GM19099 (cell line): ENCODE results near the gene LTBP3.

ENCODE experiments used
- POLR2A ChIP-seq: IDR thresholded peaks from 3 replicates; pipeline ENCODE4 v1.6.1; 2011; ENCODE audit warnings: low read depth; ENCODE audit not compliant: insufficient read length; ENCODE audit errors: extremely low read depth

LTBP3 gene

DNA sequence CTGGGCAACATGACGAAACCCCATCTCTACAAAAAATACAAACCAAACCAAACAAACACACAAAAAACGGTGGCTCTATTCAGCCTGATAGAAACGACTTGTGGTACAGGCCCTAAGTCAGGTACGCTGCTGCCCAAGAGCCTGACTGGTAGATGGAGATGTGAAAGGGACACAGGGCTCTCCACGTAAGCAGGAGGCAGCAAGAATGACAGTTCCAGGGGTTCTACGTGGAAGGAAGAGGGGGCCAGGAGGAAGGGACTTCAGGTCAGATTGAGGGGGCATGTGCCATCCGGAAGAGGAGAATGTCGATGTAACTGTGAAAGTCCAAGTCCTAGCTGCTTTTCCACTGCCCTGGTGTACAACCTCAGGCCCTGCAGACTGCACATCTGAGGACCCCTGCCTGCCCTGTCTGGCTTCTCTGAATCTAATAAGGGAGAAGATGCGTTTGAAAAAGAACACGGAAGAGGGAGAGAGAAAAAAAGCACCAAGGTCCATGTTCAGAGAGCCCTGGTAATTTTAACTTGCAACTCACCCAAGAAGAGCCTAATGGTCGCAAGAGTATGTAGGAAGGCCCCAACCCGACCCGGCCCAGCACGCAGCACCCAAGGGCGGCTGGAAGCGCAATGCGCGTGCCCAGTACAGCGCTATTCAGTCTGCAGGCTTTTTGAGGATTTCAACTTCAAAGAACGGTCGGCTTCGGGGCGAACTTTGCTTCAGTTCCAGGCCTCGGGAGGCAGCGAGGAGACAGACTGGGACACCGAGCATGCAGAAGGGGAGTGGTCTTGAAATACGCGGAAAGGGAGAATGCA lies 11.2 kb upstream of the LTBP3 start:
- TF ChIP-seq POLR2A: no peak

DNA sequence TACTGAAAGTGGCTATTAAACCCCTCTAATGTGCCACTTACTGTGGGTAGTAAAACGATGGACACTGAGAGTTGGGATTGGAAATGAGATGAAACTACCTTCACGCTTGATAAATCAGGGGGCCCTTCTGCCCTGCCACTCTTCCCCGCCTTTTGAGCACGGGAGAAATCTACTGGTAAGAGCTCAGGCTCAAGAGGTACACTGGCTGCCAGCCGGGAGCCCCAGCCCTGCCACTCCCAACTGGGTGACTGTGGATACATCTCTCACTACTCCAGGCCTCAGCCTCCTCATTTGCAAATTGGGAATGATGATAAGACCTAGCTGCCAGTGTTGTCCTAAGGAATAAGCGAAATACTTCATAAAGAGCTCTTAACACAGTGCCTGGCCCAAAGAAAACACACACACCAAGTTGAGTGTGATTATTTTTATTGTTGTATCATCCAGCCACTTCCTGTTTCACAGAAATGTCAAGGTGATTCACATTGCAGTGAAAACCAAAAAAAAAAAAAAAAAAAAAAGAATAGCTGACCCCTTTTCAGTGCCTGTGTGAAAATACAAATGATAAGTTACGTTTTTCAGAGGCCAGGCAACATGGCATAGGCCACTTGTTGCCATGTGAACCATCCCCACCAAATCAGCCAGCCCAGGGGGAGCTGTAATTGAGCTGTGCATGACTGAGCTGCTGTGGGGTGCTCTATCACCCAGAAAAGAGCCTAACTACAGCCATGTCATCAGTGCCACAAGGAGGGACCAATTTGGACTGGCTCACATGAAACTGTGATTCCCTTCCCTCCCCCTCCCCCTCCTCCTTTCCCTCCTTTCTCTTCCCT lies 7.7 kb upstream of the LTBP3 start:
- no peak for TF ChIP-seq POLR2A

DNA sequence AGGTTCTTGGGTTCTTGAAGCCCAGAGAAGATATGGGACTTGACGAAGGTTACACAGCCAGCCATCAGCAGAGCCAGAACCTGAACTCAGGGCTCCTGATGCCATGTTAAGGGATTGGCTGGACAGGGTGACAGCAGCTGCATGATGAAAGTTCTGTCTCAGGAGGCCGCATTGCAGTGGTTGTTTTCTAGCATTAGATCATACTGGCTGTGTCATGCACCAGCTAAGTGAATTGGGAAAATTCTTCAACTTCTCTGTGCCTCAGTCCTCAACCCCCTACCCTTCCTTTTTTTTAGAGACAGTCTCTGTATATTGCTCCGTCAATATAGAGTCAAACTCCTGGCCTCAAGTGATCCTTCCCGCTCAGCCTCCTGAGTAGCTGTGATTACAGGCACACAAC lies 5.4 kb upstream of the LTBP3 start:
- no peak for TF ChIP-seq POLR2A

DNA sequence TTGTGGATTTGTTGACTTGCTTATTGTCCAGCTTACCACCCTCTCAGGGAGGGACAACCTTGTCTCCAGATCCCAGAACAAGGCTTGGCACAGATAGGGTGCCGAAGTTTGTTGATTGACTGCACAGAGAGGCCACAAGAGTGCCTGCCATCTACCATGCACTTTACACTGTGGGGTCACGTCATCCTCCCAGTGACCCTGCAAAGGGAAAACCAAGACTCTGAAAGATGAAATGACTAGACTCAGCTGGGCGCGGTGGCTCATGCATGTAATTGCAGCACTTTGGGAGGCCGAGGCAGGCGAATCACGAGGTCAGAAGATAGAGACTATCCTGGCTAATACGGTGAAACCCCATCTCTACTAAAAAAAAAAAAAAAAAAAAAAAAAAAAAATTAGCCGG lies 4.6 kb upstream of the LTBP3 start:
- TF ChIP-seq POLR2A: no peak

- no peak for TF ChIP-seq POLR2A
Observed at GRCh38 chr11:65562020-65562419, 3.9 kb upstream of the LTBP3 start.

- no peak for TF ChIP-seq POLR2A
Observed at GRCh38 chr11:65560555-65561418, 2.6 kb upstream of the LTBP3 start.

GRCh38 chr11:65559951-65560537 lies 1.9 kb upstream of the LTBP3 start:
- no peak for TF ChIP-seq POLR2A

DNA sequence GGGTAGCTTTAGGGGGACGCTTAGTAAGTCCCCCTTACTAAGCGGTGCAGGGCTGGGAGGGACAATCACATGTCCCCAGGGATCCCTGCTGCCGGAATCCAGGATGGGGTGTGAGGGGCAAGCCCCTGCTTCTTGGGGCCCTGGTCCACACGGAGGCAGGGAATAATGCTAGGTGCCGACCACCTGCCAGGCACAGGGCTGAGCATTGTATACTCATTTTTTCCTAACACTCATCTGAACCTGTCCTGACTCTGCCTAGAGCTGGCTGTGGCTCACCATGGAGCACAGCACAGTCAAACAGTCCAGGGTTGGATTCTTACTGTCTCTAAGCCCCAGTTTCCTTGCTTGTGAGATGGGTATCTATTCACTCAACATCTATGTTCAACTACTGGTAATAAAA lies 1.4 kb upstream of the LTBP3 start:
- TF ChIP-seq POLR2A: no peak

DNA sequence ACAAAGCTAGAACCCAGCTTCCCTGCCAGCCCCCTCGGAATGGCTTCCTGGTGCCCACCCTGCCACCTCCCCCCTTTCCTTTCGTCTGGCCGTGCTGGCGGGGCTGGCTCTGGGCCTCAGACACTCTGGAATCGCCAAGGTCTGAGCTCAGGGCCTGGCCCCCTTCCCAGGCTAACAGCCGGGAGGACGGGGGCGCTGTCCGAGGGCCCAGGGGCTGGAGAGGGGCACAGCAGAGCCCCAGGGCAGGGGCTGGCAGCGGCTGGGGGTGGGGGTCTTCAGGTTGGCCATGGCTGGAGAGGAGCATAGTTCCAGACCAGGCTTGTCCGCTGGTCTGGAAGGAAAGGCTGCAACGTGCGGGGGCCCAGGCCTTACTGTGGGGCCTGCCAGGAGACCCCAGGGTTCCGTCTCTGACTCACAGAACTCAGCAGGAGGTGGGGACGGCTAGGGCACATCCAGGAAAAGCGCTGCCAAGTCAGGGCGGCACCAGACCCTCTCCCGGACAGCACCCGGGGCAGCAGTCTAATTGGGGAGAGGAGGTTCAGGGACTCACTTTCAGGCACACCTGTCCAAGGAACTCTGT lies 861 bp upstream of the LTBP3 start:
- TF ChIP-seq POLR2A: no peak

DNA sequence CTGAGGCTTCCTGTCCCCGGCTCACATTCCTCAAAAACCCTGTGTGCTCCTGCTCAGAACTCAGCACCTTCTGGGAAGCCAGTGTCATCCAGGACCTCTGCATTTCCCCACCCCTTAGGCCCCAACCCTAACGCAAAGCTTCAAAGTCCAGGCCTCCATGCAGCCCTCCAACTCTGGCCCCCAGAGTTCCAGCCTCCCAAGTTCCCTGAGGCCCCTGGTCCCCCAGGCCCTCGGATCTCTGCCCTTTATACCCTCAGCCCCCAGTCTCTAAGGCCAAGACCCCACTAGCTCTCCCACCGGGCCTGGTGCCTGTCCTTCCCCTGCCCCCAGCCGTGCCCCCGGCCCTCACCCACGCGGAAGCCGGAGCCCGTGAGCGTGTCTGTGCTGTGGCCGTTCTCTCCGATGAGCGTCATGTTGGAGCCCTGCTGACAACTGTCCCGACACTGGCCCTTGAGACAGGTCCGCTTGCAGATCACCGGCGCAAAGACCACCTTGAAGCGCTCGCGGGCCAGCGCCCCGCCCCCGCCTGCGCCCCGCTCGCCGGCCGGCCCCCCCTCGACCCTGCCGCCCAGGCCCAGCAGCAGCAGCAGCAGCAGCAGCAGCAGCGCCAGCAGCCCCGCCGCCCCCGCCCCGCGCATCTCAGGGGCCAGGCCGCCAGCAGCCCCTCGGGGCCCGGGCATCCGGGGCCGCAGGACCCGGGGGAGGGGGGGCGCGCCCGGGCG lies 718 bp downstream of the LTBP3 start:
- TF ChIP-seq POLR2A: no peak

DNA sequence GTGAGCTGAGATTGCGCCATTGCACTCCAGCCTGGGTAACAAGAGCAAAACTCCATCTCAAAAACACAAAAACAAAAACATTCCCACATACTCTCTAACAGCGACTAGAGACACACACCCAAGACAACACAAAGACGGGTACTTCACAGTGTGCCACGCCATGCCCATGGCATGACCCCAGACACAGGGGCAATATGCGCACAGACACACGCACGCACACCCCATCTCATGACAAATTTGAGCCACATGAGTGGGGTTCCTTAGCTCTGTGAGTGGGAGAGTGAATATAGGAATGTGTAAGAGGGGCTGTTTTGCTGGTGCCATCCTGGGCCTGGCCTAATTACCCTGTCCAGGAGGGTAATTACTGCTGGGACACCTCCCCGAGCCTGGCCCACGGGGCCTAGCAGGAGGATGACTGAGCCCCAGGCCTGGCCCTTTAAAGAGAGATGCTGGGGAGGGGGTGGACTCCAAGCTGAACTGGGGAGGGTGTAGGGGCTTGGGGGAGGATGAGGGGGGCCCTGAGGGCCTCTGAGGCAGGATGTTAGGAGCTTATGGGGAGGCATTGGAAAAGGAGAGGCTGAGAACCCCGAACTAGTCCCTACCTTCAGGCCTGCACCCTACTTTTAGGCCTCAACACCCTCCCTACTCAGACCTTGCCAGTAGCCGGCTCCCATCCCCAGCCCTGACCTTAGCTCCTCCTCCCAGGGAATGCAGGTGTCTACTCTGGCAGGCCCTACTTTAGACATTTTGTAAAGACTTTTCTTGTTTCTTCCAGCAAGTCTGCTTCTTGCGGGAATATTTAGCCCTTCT lies 1.5 kb downstream of the LTBP3 start:
- TF ChIP-seq POLR2A: no peak

DNA sequence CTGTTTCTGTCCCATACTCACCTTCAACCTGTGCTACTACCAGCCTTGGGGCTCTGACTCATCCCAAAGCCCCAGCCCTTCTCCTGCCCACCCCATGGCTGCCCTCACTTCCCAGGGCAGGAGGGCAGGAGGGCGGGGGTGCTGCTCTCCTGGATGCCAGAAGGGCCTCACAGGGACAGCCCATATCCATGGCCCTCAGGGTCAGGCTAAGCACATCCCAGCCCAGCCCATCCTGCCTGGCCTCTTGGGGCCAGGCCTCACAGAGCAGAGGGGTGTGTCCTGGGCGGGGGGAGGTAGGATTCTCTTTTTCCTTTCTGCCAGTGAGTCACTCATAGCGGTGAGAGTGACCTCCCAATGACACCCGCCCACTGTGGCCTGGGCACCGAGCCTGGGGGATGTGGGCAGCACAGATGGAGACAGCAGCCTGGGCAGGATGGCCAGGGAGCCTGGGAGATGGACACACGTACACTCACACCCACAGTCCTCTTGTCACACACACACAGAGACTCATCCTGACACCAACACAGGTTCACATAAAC lies 2.4 kb downstream of the LTBP3 start:
- no peak for TF ChIP-seq POLR2A

DNA sequence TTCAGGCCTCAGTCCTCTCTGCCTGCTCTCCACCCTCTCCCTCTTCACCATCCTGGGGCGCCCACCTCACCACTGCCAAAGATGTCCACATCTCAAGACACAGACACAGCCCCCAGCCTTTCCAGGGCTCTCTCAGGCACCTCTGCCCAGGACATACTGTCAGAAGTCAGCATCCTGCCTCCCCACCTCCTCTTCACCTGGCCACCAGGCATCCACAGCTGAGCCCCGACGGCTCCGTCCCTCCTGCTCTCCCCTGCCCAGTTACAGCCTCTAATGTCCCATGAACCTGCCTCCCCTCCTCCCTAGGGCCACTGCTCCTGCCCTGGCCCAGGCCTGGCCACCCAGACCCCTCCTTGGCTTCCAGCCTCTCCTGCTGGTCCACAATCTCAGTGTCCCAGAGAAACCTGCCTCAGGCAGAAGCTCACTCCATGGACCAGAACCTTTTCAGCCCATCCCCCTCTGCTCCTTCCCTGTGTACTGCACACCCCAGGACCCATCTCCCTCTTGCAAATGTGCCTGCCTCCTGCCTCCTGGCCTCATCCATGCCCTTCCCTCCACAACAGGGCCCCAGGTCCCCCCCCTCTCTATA lies 3.2 kb downstream of the LTBP3 start:
- TF ChIP-seq POLR2A: no peak
